ENCODE measurements around the gene PPP1R3E. TPM values are rescaled to one million over a fixed set of nuclear protein-coding genes. Genes with fewer than 3 reads are reported as not detected.

The PPP1R3E gene
- total RNA-seq, 2 donors from 2014 or later = 8.7 TPM

- DNase-seq (ENCODE audit: low spot score) (no peak), ATAC-seq (ENCODE audit: insufficient number of reproducible peaks, low FRiP score, low read depth) (no peak)
- TF ChIP-seq CTCF (IDR thresholded peaks at IDR 0.05) = no peak
- no peak overlapping the region for H3K27ac ChIP-seq
- H3K4me3 ChIP-seq = no peak overlapping the region
- no peaks in the 10 kb centered on the region for H3K27me3 ChIP-seq (replicated peaks; ENCODE audit: insufficient read depth)
- no peaks in the 10 kb centered on the region for H3K36me3 ChIP-seq
- no peaks in the 10 kb centered on the region for H3K9me3 ChIP-seq
- H3K4me1 ChIP-seq (ENCODE audit: control insufficient read depth in 1 of 2, low read depth in 2 of 2) = peaks cover 3 to 9% of the 10 kb centered on the region in 2 donors
These were observed 45.0 kb upstream of the PPP1R3E start for GRCh38 chr14:23347406-23348296.

- H3K4me3 ChIP-seq = no peak overlapping the region
- ATAC-seq (ENCODE audit: insufficient number of reproducible peaks, low FRiP score, low read depth) = no peak
- no peak overlapping the region for H3K27ac ChIP-seq
- no peaks in the 10 kb centered on the region for H3K36me3 ChIP-seq
- H3K4me1 ChIP-seq (ENCODE audit: control insufficient read depth in 1 of 2, low read depth in 2 of 2) = peaks cover 3 to 7% of the 10 kb centered on the region in 2 donors
- no peak for TF ChIP-seq CTCF (IDR thresholded peaks at IDR 0.05)
- H3K27me3 ChIP-seq (replicated peaks; ENCODE audit: insufficient read depth) = no peaks in the 10 kb centered on the region
- no peak for DNase-seq (ENCODE audit: low spot score)
- no peaks in the 10 kb centered on the region for H3K9me3 ChIP-seq
These were observed 44.2 kb upstream of the PPP1R3E start for GRCh38 chr14:23346693-23347405.

- H3K27ac ChIP-seq = no peak overlapping the region
- no peaks in the 10 kb centered on the region for H3K4me1 ChIP-seq (ENCODE audit: control insufficient read depth in 1 of 2, low read depth in 2 of 2)
- H3K9me3 ChIP-seq = no peaks in the 10 kb centered on the region
- H3K4me3 ChIP-seq = no peak overlapping the region
- no peak for ATAC-seq (ENCODE audit: insufficient number of reproducible peaks, low FRiP score, low read depth)
- H3K36me3 ChIP-seq = no peaks in the 10 kb centered on the region
- no peak for TF ChIP-seq CTCF (IDR thresholded peaks at IDR 0.05)
- DNase-seq (ENCODE audit: low spot score) = no peak
- no peaks in the 10 kb centered on the region for H3K27me3 ChIP-seq (replicated peaks; ENCODE audit: insufficient read depth)
These were observed 43.5 kb upstream of the PPP1R3E start for GRCh38 chr14:23345987-23346692.

- no peaks in the 10 kb centered on the region for H3K9me3 ChIP-seq
- no peak for DNase-seq (ENCODE audit: low spot score)
- TF ChIP-seq CTCF (IDR thresholded peaks at IDR 0.05) = no peak
- no peak overlapping the region for H3K4me3 ChIP-seq
- no peaks in the 10 kb centered on the region for H3K4me1 ChIP-seq (ENCODE audit: control insufficient read depth in 1 of 2, low read depth in 2 of 2)
- no peaks in the 10 kb centered on the region for H3K36me3 ChIP-seq
- no peak for ATAC-seq (ENCODE audit: insufficient number of reproducible peaks, low FRiP score, low read depth)
- no peaks in the 10 kb centered on the region for H3K27me3 ChIP-seq (replicated peaks; ENCODE audit: insufficient read depth)
- H3K27ac ChIP-seq = no peak overlapping the region
These were observed 41.8 kb upstream of the PPP1R3E start for GRCh38 chr14:23344481-23344880.

Data from thoracic aorta (tissue), 2 donors.